ENCODE results near the gene NFIB.

DNA sequence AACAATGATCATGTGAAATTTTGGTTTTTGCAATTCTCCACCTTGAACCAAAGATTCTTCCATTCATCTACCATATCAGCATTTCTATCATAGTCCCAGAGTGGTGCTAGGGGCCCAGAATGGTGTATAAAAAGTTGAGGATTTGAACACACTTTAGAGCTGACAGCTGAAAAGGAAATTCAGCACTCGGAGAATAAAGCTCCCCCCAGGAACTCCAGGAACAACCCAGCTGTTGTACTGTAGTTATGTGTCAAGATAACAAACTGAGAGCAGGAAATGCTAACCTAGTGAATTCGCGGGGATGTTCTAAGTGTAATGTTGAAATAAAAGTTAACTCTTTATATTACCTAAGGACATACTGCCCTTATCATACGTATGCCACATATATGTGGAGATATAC, 216.7 kb downstream of the NFIB start:
- TF ChIP-seq, protein P1, sequence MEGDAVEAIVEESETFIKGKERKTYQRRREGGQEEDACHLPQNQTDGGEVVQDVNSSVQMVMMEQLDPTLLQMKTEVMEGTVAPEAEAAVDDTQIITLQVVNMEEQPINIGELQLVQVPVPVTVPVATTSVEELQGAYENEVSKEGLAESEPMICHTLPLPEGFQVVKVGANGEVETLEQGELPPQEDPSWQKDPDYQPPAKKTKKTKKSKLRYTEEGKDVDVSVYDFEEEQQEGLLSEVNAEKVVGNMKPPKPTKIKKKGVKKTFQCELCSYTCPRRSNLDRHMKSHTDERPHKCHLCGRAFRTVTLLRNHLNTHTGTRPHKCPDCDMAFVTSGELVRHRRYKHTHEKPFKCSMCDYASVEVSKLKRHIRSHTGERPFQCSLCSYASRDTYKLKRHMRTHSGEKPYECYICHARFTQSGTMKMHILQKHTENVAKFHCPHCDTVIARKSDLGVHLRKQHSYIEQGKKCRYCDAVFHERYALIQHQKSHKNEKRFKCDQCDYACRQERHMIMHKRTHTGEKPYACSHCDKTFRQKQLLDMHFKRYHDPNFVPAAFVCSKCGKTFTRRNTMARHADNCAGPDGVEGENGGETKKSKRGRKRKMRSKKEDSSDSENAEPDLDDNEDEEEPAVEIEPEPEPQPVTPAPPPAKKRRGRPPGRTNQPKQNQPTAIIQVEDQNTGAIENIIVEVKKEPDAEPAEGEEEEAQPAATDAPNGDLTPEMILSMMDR (IDR thresholded peaks at IDR 0.05 in 4 of 5, conservative IDR thresholded peaks at IDR 0.05 in 1 of 5), result no peak
- TF ChIP-seq POLR2A (IDR thresholded peaks at IDR 0.05), result no peak
